DND-41 (cell line): ENCODE data around the gene WWP2.

Experiments
- EZH2 ChIP-seq: IDR thresholded peaks from 3 replicates; pipeline ENCODE4 v1.6.1; 2012; ENCODE audit warnings: borderline replicate concordance, low read depth, mild to moderate bottlenecking, moderate library complexity, low read length, inconsistent platforms; ENCODE audit not compliant: severe bottlenecking
- TF ChIP-seq, protein P1 (sequence below): IDR thresholded peaks from 2 replicates; pipeline ENCODE4 v1.5.1; 2012; ENCODE audit warnings: borderline replicate concordance, low read length, moderate library complexity, mild to moderate bottlenecking; ENCODE audit not compliant: poor library complexity, severe bottlenecking; ENCODE audit errors: extremely low read depth

DNA sequence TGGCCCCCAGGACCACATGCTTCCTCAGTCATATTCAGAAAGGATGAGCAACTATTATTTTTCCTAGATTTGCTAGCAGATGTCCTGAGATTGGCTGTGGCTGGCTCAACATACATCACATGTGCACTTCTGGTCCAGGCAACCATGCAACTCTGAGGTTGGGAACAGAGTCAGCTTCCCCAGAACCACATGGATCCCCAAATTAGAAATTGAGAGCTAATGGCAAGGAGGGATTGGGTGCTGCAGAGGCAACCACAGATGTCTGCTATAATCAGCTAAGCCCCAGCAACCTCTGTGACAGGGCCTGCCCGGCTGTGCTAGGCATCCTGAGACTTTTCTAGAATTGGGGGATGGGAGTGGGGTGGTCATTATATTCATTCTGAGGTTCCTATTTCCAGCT lies 155.2 kb downstream of the WWP2 start:
- TF ChIP-seq, protein P1, sequence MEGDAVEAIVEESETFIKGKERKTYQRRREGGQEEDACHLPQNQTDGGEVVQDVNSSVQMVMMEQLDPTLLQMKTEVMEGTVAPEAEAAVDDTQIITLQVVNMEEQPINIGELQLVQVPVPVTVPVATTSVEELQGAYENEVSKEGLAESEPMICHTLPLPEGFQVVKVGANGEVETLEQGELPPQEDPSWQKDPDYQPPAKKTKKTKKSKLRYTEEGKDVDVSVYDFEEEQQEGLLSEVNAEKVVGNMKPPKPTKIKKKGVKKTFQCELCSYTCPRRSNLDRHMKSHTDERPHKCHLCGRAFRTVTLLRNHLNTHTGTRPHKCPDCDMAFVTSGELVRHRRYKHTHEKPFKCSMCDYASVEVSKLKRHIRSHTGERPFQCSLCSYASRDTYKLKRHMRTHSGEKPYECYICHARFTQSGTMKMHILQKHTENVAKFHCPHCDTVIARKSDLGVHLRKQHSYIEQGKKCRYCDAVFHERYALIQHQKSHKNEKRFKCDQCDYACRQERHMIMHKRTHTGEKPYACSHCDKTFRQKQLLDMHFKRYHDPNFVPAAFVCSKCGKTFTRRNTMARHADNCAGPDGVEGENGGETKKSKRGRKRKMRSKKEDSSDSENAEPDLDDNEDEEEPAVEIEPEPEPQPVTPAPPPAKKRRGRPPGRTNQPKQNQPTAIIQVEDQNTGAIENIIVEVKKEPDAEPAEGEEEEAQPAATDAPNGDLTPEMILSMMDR: no peak
- no peak for TF ChIP-seq EZH2
